ENCODE results near the gene LGALSL. TPM values are rescaled to one million over a fixed set of nuclear protein-coding genes. Genes with fewer than 3 reads are reported as not detected.

The LGALSL gene
- total RNA-seq, 1 experiment from 2014 or later = 13.0 TPM

DNA sequence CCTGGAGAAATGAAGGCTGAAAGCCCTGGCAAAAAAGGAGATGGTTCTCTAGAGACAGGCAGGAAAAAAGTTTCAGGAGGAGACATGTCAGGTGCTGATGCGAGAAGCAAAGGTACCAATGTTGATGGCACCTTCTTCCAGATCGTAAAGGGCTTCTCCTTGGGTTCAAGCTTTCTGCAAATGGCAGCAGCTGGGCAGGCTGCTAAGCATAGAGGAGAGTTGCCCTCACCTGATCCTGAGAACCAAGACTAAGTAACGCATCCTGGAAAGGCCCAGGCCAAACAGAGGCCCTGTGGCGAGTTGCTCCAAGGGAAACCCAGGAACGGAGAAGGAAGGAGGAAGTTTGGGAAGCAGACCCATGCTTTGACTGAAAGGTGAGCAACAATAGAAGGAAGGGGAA lies 46.6 kb downstream of the LGALSL start:
- no peaks in the 10 kb centered on the region for H3K79me2 ChIP-seq (ENCODE audit: low read depth)
- H3K27me3 ChIP-seq (ENCODE audit: insufficient read depth, low read depth) = no peaks in the 10 kb centered on the region
- BruUV-seq (replicated peaks) = no TSS peak
- no peak for DNase-seq
- no peak overlapping the region for H3K27ac ChIP-seq
- no peaks in the 10 kb centered on the region for H3K4me1 ChIP-seq (replicated peaks; ENCODE audit: insufficient read depth)
- no peak overlapping the region for H2AFZ ChIP-seq
- no peaks in the 10 kb centered on the region for H3K9me2 ChIP-seq (ENCODE audit: insufficient read depth)
- H4K20me1 ChIP-seq (ENCODE audit: insufficient read depth) = no peaks in the 10 kb centered on the region
- TF ChIP-seq EZH2 (IDR thresholded peaks at IDR 0.05; ENCODE audit: low read depth) = no peak
- TF ChIP-seq CTCF (conservative IDR thresholded peaks at IDR 0.05) = no peak
- intact Hi-C loops (cut with micrococcal nuclease; ENCODE audit: unreplicated experiment) = no loop called here
- H3K36me3 ChIP-seq (ENCODE audit: low read depth) = no peaks in the 10 kb centered on the region
- H3K9me3 ChIP-seq (ENCODE audit: insufficient read depth, low read depth) = no peaks in the 10 kb centered on the region
- no peak overlapping the region for H3K4me3 ChIP-seq
- no peak overlapping the region for H3K4me2 ChIP-seq
- ChIA-PET CTCF (no interaction called here), POLR2A (ENCODE audit: unreplicated experiment) (no interaction called here)
- no peaks in the 10 kb centered on the region for H3F3A ChIP-seq (ENCODE audit: insufficient read depth, low read depth)

DNA sequence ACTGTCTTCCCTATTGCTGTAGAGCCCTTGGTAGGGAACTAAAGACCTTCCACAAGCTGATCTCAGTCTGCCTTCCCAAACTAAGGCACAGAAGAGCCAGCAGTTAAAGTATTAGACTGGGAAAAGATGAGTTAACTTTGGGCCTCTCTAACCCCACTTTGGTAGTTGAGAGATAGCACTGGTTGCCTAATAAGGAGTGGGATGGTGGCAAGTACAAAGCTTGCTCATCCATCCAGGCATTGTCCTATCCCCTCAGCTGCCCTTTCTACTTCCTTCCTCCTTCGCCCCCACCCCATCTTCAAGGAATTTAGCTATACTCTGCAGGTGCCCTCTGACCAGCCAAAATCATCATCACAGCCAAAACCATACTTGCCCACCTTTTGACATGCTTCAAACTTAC lies 48.0 kb downstream of the LGALSL start:
- no peaks in the 10 kb centered on the region for H3K79me2 ChIP-seq (ENCODE audit: low read depth)
- no peaks in the 10 kb centered on the region for H4K20me1 ChIP-seq (ENCODE audit: insufficient read depth)
- H3K9me3 ChIP-seq (ENCODE audit: insufficient read depth, low read depth) = no peaks in the 10 kb centered on the region
- POLR2A ChIA-PET (ENCODE audit: unreplicated experiment) = no interaction called here
- no peak overlapping the region for H2AFZ ChIP-seq
- no peak overlapping the region for H3K4me2 ChIP-seq
- no peak overlapping the region for H3K4me3 ChIP-seq
- H3K36me3 ChIP-seq (ENCODE audit: low read depth) = no peaks in the 10 kb centered on the region
- TF ChIP-seq CTCF (conservative IDR thresholded peaks at IDR 0.05) (no peak), EZH2 (IDR thresholded peaks at IDR 0.05; ENCODE audit: low read depth) (no peak)
- intact Hi-C loops (cut with micrococcal nuclease; ENCODE audit: unreplicated experiment) = no loop called here
- DNase-seq = no peak
- H3K27ac ChIP-seq = no peak overlapping the region
- no TSS peak for BruUV-seq (replicated peaks)
- H3K9me2 ChIP-seq (ENCODE audit: insufficient read depth) = no peaks in the 10 kb centered on the region
- no peaks in the 10 kb centered on the region for H3K4me1 ChIP-seq (replicated peaks; ENCODE audit: insufficient read depth)
- no peaks in the 10 kb centered on the region for H3K27me3 ChIP-seq (ENCODE audit: insufficient read depth, low read depth)
- CTCF ChIA-PET = no interaction called here
- H3F3A ChIP-seq (ENCODE audit: insufficient read depth, low read depth) = no peaks in the 10 kb centered on the region

DNA sequence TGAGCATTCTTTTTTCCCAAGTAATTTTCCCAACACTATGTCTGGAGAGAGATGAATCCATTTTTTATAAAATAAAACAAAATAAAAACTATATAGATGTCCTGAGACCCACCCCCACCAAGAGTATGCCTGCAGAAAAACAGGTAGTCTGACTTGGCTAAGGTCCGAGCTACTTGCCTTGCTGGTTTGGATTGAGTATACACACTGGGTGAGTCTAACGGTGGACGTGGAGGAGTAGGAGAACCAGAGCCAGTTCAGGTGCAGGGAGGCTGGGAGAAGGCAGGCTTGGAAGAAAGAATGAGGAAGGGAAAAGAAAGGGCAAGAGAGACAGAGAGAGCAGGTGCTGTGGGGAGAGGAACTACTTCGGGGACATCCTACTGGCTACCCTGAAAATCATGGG lies 48.9 kb downstream of the LGALSL start:
- ChIA-PET POLR2A (ENCODE audit: unreplicated experiment) (no interaction called here), CTCF (no interaction called here)
- H3K4me3 ChIP-seq = no peak overlapping the region
- no peaks in the 10 kb centered on the region for H3K79me2 ChIP-seq (ENCODE audit: low read depth)
- H3K27ac ChIP-seq = no peak overlapping the region
- no peaks in the 10 kb centered on the region for H3F3A ChIP-seq (ENCODE audit: insufficient read depth, low read depth)
- H2AFZ ChIP-seq = no peak overlapping the region
- no peaks in the 10 kb centered on the region for H3K27me3 ChIP-seq (ENCODE audit: insufficient read depth, low read depth)
- no peaks in the 10 kb centered on the region for H3K36me3 ChIP-seq (ENCODE audit: low read depth)
- no peak for DNase-seq
- no peaks in the 10 kb centered on the region for H3K4me1 ChIP-seq (replicated peaks; ENCODE audit: insufficient read depth)
- no peaks in the 10 kb centered on the region for H3K9me2 ChIP-seq (ENCODE audit: insufficient read depth)
- no peaks in the 10 kb centered on the region for H3K9me3 ChIP-seq (ENCODE audit: insufficient read depth, low read depth)
- no peak overlapping the region for H3K4me2 ChIP-seq
- intact Hi-C loops (cut with micrococcal nuclease; ENCODE audit: unreplicated experiment) = no loop called here
- H4K20me1 ChIP-seq (ENCODE audit: insufficient read depth) = no peaks in the 10 kb centered on the region
- TF ChIP-seq EZH2 (IDR thresholded peaks at IDR 0.05; ENCODE audit: low read depth) = no peak
- no peak for TF ChIP-seq CTCF (conservative IDR thresholded peaks at IDR 0.05)
- no TSS peak for BruUV-seq (replicated peaks)
